Endothelial cell of umbilical vein (primary cell): ENCODE data around the gene GTF2H1.

ENCODE experiments used
- EZH2 ChIP-seq: IDR thresholded peaks from 2 replicates; pipeline ENCODE4 v1.6.1; 2012; ENCODE audit warnings: borderline replicate concordance, low read depth, mild to moderate bottlenecking, moderate library complexity, low read length, inconsistent platforms; ENCODE audit not compliant: severe bottlenecking
- FOS ChIP-seq: IDR thresholded peaks from 2 replicates; pipeline ENCODE4 v1.6.1; 2011; ENCODE audit warnings: mild to moderate bottlenecking, low read length, moderate library complexity, borderline replicate concordance; ENCODE audit not compliant: insufficient read depth
- JUN ChIP-seq: IDR thresholded peaks from 2 replicates; pipeline ENCODE4 v1.6.1; 2011; ENCODE audit warnings: borderline replicate concordance, low read depth; ENCODE audit not compliant: insufficient read length, insufficient read depth
- MYC ChIP-seq: IDR thresholded peaks from one replicate; pipeline ENCODE4 v1.6.1; 2011; ENCODE audit warnings: mild to moderate bottlenecking, low read depth, low read length
- POLR2A ChIP-seq: IDR thresholded peaks from 2 replicates; pipeline ENCODE4 v1.6.1; 2012; ENCODE audit warnings: low read depth, mild to moderate bottlenecking, control low read depth, low read length
- POLR2AphosphoS5 ChIP-seq: IDR thresholded peaks from 2 replicates; pipeline ENCODE4 v1.6.1; 2012; ENCODE audit warnings: low read depth, mild to moderate bottlenecking, control low read depth, low read length, moderate library complexity; ENCODE audit not compliant: insufficient read depth
- TF ChIP-seq, protein P1 (sequence below), 2 donors: IDR thresholded peaks; 1 replicate in 1 of 2; 2 replicates in 1 of 2; pipeline ENCODE4 v1.5.1; 2011; ENCODE audit warnings: low read length in 2 of 2, mild to moderate bottlenecking in 2 of 2, moderate library complexity in 2 of 2, control low read depth in 1 of 2, inconsistent platforms in 1 of 2, low read depth in 1 of 2; ENCODE audit not compliant: insufficient read depth in 1 of 2; ENCODE audit errors: extremely low read depth in 1 of 2
- TF ChIP-seq, protein P2 (sequence below): IDR thresholded peaks from 2 replicates; pipeline ENCODE4 v1.6.1; 2011; ENCODE audit not compliant: insufficient read depth, insufficient read length

GRCh38 chr11:18390088-18390487 lies 67.7 kb downstream of the GTF2H1 start:
- TF ChIP-seq POLR2AphosphoS5 (no peak), EZH2 (no peak), JUN (no peak), MYC (no peak), POLR2A (no peak), FOS (no peak)
- TF ChIP-seq, protein P1, sequence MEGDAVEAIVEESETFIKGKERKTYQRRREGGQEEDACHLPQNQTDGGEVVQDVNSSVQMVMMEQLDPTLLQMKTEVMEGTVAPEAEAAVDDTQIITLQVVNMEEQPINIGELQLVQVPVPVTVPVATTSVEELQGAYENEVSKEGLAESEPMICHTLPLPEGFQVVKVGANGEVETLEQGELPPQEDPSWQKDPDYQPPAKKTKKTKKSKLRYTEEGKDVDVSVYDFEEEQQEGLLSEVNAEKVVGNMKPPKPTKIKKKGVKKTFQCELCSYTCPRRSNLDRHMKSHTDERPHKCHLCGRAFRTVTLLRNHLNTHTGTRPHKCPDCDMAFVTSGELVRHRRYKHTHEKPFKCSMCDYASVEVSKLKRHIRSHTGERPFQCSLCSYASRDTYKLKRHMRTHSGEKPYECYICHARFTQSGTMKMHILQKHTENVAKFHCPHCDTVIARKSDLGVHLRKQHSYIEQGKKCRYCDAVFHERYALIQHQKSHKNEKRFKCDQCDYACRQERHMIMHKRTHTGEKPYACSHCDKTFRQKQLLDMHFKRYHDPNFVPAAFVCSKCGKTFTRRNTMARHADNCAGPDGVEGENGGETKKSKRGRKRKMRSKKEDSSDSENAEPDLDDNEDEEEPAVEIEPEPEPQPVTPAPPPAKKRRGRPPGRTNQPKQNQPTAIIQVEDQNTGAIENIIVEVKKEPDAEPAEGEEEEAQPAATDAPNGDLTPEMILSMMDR (IDR thresholded peaks at IDR 0.05; ENCODE audit: extremely low read depth in 1 of 2, insufficient read depth in 1 of 2, low read depth in 1 of 2, low read length in 2 of 2), result no peak
- TF ChIP-seq, protein P2, sequence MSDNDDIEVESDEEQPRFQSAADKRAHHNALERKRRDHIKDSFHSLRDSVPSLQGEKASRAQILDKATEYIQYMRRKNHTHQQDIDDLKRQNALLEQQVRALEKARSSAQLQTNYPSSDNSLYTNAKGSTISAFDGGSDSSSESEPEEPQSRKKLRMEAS, result no peak
